Hepatocyte (in vitro differentiated cells): ENCODE measurements around the gene C3orf49. TPM values are rescaled to one million over a fixed set of nuclear protein-coding genes. Genes with fewer than 3 reads are reported as not detected.

Experiments used
- DNase-seq: peaks from one replicate; pipeline ENCODE4 v3.0.0-alpha.2; 2016; ENCODE audit warnings: low spot score
- H2AFZ ChIP-seq: fragments of 200-600 bp; sonication (generic); 2 replicates; pipeline ENCODE4 v1.6.0; 2016; ENCODE audit warnings: antibody characterized with exemption, mild to moderate bottlenecking
- H3K27ac ChIP-seq: fragments of 200-600 bp; sonication (generic); 2 replicates; pipeline ENCODE4 v1.5.1; 2016; ENCODE audit warnings: mild to moderate bottlenecking
- H3K27me3 ChIP-seq: fragments of 200-600 bp; sonication (generic); 2 replicates; pipeline ENCODE4 v1.6.1; 2016
- H3K36me3 ChIP-seq: fragments of 200-600 bp; sonication (generic); replicated peaks from 2 replicates; pipeline ENCODE4 v1.5.1; 2016; ENCODE audit warnings: low read depth; ENCODE audit not compliant: insufficient read depth
- H3K4me1 ChIP-seq: fragments of 200-600 bp; sonication (generic); 2 replicates; pipeline ENCODE4 v1.5.1; 2016; ENCODE audit warnings: mild to moderate bottlenecking, moderate library complexity; ENCODE audit not compliant: insufficient read depth
- H3K4me2 ChIP-seq: fragments of 200-600 bp; sonication (generic); 2 replicates; pipeline ENCODE4 v1.6.0; 2016
- H3K4me3 ChIP-seq: fragments of 200-600 bp; sonication (generic); 2 replicates; pipeline ENCODE4 v1.5.1; 2016; ENCODE audit warnings: mild to moderate bottlenecking
- H3K79me2 ChIP-seq: fragments of 200-600 bp; sonication (generic); 2 replicates; pipeline ENCODE4 v1.6.0; 2017; ENCODE audit warnings: mild to moderate bottlenecking
- H3K9me2 ChIP-seq: fragments of 200-600 bp; sonication (generic); replicated peaks from 2 replicates; pipeline ENCODE4 v1.6.0; 2017; ENCODE audit warnings: mild to moderate bottlenecking; ENCODE audit not compliant: insufficient read depth
- H3K9me3 ChIP-seq: fragments of 200-600 bp; sonication (generic); 2 replicates; pipeline ENCODE4 v1.5.1; 2016; ENCODE audit warnings: low read depth, mild to moderate bottlenecking
- H4K20me1 ChIP-seq: fragments of 200-600 bp; sonication (generic); 2 replicates; pipeline ENCODE4 v1.6.0; 2016; ENCODE audit warnings: mild to moderate bottlenecking; ENCODE audit not compliant: insufficient read depth, poor library complexity, severe bottlenecking
- EZH2 ChIP-seq: fragments of 200-600 bp; sonication (generic); IDR thresholded peaks from 2 replicates; pipeline ENCODE4 v1.6.1; 2016; ENCODE audit warnings: antibody characterized with exemption, mild to moderate bottlenecking, borderline replicate concordance
- EZH2phosphoT487 ChIP-seq: fragments of 200-600 bp; sonication (generic); IDR thresholded peaks from one replicate; pipeline ENCODE4 v1.6.1; 2018; ENCODE audit warnings: antibody characterized with exemption, mild to moderate bottlenecking, low read depth, moderate library complexity; ENCODE audit not compliant: unreplicated experiment, severe bottlenecking
- WGBS: methylation state at CpG from one replicate; pipeline ENCODE4 v1.1.6; 2016; ENCODE audit warnings: low lambda C conversion rate; ENCODE audit errors: missing lambda C conversion rate; 5-methylcytosine and 5-hydroxymethylcytosine counted together
- polyA plus RNA-seq: library from polyadenylated mRNA; unstranded; fragments of >200 nt; fragmentation: Nextera tagmentation; extraction: Ambion mirVana; gene quantifications from 2 replicates; pipeline ENCODE4 v1.2.1, GENCODE V29; 2016
- total RNA-seq: library from RNA; depleted of rRNA; stranded (reverse); fragments of >200 nt; gene quantifications from 2 replicates; pipeline ENCODE4 v1.2.3, GENCODE V29; 2014
- TF ChIP-seq, protein P1 (sequence below): fragments of 200-600 bp; sonication (generic); IDR thresholded peaks from 2 replicates; pipeline ENCODE4 v1.5.1; 2016; ENCODE audit warnings: antibody characterized with exemption, mild to moderate bottlenecking; ENCODE audit not compliant: poor library complexity

The C3orf49 gene, protein sequence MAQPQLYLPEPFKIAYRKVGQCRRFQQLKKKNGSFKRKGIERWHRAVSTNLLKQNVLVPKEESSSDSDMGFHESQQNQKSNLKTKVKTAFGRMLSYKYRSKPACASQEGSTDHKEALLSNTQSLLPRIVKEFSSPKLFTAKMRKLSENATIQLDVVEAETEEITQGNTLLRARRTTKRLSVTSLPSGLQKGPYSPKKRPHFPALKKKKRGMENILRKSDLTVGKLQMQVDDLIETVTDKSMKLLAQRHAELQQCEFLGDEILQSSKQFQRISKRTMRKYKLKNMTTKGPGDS
- not detected in 2 replicates for total RNA-seq
- 0.11 TPM in 1 of 2 replicates, not detected in the other for polyA plus RNA-seq

GRCh38 chr3:63819151-63819398, at the start of gene C3orf49:
C3orf49 (plus strand) TSS chr3:63819299; CDS start chr3:63819472, 173 bp downstream.
- WGBS = 84% methylated on average over 1 of the region's 1 CpG
- Histone ChIP-seq H3K9me2 (no peaks in the 10 kb centered on the region), H3K4me1 (no peaks in the 10 kb centered on the region), H3K4me2 (no peak within 1 kb of the TSS), H3K36me3 (no peaks in the 10 kb centered on the region), H2AFZ (no peak within 1 kb of the TSS), H4K20me1 (no peaks in the 10 kb centered on the region), H3K9me3 (no peaks in the 10 kb centered on the region), H3K79me2 (no peaks in the 10 kb centered on the region), H3K4me3 (no peak within 1 kb of the TSS), H3K27me3 (no peaks in the 10 kb centered on the region), H3K27ac (no peak within 1 kb of the TSS)
- TF ChIP-seq EZH2 (no peak), EZH2phosphoT487 (no peak)
- TF ChIP-seq, protein P1, sequence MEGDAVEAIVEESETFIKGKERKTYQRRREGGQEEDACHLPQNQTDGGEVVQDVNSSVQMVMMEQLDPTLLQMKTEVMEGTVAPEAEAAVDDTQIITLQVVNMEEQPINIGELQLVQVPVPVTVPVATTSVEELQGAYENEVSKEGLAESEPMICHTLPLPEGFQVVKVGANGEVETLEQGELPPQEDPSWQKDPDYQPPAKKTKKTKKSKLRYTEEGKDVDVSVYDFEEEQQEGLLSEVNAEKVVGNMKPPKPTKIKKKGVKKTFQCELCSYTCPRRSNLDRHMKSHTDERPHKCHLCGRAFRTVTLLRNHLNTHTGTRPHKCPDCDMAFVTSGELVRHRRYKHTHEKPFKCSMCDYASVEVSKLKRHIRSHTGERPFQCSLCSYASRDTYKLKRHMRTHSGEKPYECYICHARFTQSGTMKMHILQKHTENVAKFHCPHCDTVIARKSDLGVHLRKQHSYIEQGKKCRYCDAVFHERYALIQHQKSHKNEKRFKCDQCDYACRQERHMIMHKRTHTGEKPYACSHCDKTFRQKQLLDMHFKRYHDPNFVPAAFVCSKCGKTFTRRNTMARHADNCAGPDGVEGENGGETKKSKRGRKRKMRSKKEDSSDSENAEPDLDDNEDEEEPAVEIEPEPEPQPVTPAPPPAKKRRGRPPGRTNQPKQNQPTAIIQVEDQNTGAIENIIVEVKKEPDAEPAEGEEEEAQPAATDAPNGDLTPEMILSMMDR = no peak
- no peak for DNase-seq

DNA sequence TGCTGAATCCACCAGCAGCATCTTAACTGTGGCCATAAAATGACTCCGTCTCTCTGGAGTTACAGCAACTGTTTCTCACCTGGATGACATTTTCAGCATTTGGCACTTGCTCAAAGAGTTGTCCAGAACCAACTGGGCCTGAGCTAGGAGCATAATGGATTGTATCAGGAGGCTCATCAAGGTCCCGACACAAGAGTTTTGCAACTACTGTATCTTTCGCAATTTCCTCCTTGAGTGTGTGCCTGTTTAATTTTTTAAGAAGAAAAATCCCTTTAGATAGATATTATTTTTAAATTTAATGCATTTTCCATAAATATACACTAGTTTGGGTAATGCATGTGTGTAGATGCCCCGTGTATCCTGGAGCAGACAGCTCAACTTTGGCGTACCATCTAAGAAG, 44.3 kb upstream of the C3orf49 start:
- no peaks in the 10 kb centered on the region for H3K36me3 ChIP-seq
- no peak overlapping the region for H3K27ac ChIP-seq
- H3K79me2 ChIP-seq = no peaks in the 10 kb centered on the region
- no peak overlapping the region for H3K4me2 ChIP-seq
- no peaks in the 10 kb centered on the region for H3K9me2 ChIP-seq
- H2AFZ ChIP-seq = no peak overlapping the region
- no peak for DNase-seq
- H3K4me3 ChIP-seq = no peak overlapping the region
- WGBS = 94% methylated on average over 5 of the region's 5 CpGs
- no peaks in the 10 kb centered on the region for H3K4me1 ChIP-seq
- H4K20me1 ChIP-seq = no peaks in the 10 kb centered on the region
- no peaks in the 10 kb centered on the region for H3K9me3 ChIP-seq
- TF ChIP-seq EZH2 = no peak
- H3K27me3 ChIP-seq = no peaks in the 10 kb centered on the region

DNA sequence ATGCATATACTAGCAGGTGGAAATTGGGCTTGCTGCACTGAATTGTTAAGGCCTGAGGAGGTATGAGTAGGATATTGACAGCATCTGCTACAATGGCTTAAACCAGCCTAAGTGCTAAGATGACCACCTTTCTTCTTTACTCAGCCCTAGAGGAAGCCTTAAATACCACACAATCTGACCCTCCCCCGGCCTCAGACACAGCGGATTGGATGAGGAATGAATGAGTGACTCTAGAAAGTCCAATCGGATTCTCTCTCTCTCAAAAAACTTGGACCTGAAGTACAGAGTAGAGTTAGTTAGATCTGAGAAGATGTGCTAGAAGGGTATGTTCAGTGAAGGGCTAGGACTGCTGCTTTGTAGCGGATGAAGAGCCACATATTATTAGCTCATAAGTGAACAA, 39.9 kb upstream of the C3orf49 start:
- no peak overlapping the region for H3K4me3 ChIP-seq

GRCh38 chr3:63791974-63792373, 27.1 kb upstream of the C3orf49 start:
- Histone ChIP-seq H2AFZ (no peak overlapping the region), H3K9me3 (no peaks in the 10 kb centered on the region), H3K4me3 (no peak overlapping the region), H3K9me2 (no peaks in the 10 kb centered on the region), H4K20me1 (no peaks in the 10 kb centered on the region), H3K27ac (no peak overlapping the region), H3K79me2 (no peaks in the 10 kb centered on the region), H3K27me3 (peaks cover 1% of the 10 kb centered on the region), H3K36me3 (no peaks in the 10 kb centered on the region), H3K4me1 (no peaks in the 10 kb centered on the region), H3K4me2 (no peak overlapping the region)
- 25% methylated on average over 1 of the region's 1 CpG for WGBS
- TF ChIP-seq EZH2phosphoT487 = no peak
- TF ChIP-seq, protein P1 = peak; percentile 55
- DNase-seq = peak; percentile 19

More for the DNA sequence above, 39.9 kb upstream of the C3orf49 start:
- Histone ChIP-seq H3K79me2 (no peaks in the 10 kb centered on the region), H3K9me2 (no peaks in the 10 kb centered on the region), H3K9me3 (no peaks in the 10 kb centered on the region), H3K27me3 (no peaks in the 10 kb centered on the region), H3K4me2 (no peak overlapping the region), H3K27ac (no peak overlapping the region), H3K36me3 (no peaks in the 10 kb centered on the region), H2AFZ (no peak overlapping the region), H3K4me1 (no peaks in the 10 kb centered on the region), H4K20me1 (no peaks in the 10 kb centered on the region)
- DNase-seq = no peak
- 83% methylated on average over 4 of the region's 4 CpGs for WGBS
- TF ChIP-seq, protein P1 = no peak
- TF ChIP-seq EZH2 (no peak), EZH2phosphoT487 (no peak)
